Endodermal cell (in vitro differentiated cells): ENCODE data around the gene OTOF. TPM values are rescaled to one million over a fixed set of nuclear protein-coding genes. Genes with fewer than 3 reads are reported as not detected.

Experiments
- DNase-seq: peaks from one replicate; pipeline ENCODE4 v3.0.0-alpha.2; 2017
- H3K27ac ChIP-seq: 2 replicates; pipeline ENCODE4 v1.5.1; 2013; ENCODE audit warnings: mild to moderate bottlenecking, low read depth, low read length, moderate library complexity
- H3K27me3 ChIP-seq: 2 replicates; pipeline ENCODE4 v1.6.1; 2013; ENCODE audit warnings: mild to moderate bottlenecking, low read length, moderate library complexity; ENCODE audit not compliant: insufficient read depth, control insufficient read depth, poor library complexity, severe bottlenecking
- H3K36me3 ChIP-seq: 2 replicates; pipeline ENCODE4 v1.7.0; 2013; ENCODE audit warnings: mild to moderate bottlenecking, low read length, moderate library complexity; ENCODE audit not compliant: control insufficient read depth, insufficient read depth
- H3K4me1 ChIP-seq: one replicate; pipeline ENCODE4 v1.7.0; 2013; ENCODE audit warnings: low read length; ENCODE audit not compliant: control insufficient read depth, insufficient read depth
- H3K4me3 ChIP-seq: 2 replicates; pipeline ENCODE4 v1.5.1; 2013; ENCODE audit warnings: mild to moderate bottlenecking, low read length, moderate library complexity
- H3K9ac ChIP-seq: 2 replicates; pipeline ENCODE4 v1.6.1; 2013; ENCODE audit warnings: mild to moderate bottlenecking, low read length, moderate library complexity; ENCODE audit not compliant: poor library complexity, severe bottlenecking; ENCODE audit errors: extremely low read depth
- H3K9me3 ChIP-seq: 2 replicates; pipeline ENCODE4 v1.6.1; 2013; ENCODE audit warnings: mild to moderate bottlenecking, low read length, moderate library complexity; ENCODE audit not compliant: control insufficient read depth
- H3K27ac Mint-ChIP-seq: 2 replicates; pipeline ENCODE4 v1.8.0; 2020; ENCODE audit warnings: mixed read lengths
- H3K27me3 Mint-ChIP-seq: 2 replicates; pipeline ENCODE4 v1.8.0; 2021; ENCODE audit warnings: mild to moderate bottlenecking, mixed read lengths; ENCODE audit not compliant: insufficient read depth
- H3K36me3 Mint-ChIP-seq: 2 replicates; pipeline ENCODE4 v1.8.0; 2020; ENCODE audit warnings: low read depth, mixed read lengths
- H3K4me1 Mint-ChIP-seq: 2 replicates; pipeline ENCODE4 v1.8.0; 2020; ENCODE audit warnings: mixed read lengths
- H3K4me3 Mint-ChIP-seq: 2 replicates; pipeline ENCODE4 v1.8.0; 2020; ENCODE audit warnings: mild to moderate bottlenecking, moderate library complexity, mixed read lengths
- H3K9me3 Mint-ChIP-seq: 2 replicates; pipeline ENCODE4 v1.8.0; 2020; ENCODE audit warnings: mild to moderate bottlenecking, mixed read lengths
- CTCF ChIP-seq: fragments of 200-600 bp; sonication (generic); conservative IDR thresholded peaks from 2 replicates; pipeline ENCODE4 v1.5.0; 2021; ENCODE audit warnings: antibody characterized with exemption, mild to moderate bottlenecking
- WGBS, 2 experiments: methylation state at CpG; one replicate each; pipeline versions ENCODE4 v1.1.5 to v1.1.7; 2013; ENCODE audit warnings: missing lambda C conversion rate in 2 of 2, mixed read lengths in 1 of 2; ENCODE audit not compliant: insufficient coverage in 1 of 2, insufficient read length in 1 of 2; 5-methylcytosine and 5-hydroxymethylcytosine counted together
- total RNA-seq, 2 donors: library from RNA; stranded (reverse); fragmentation: NEBNext Ultra II Directional in 1 of 2; extraction: Animal tissue kit (Norgen Biotek cat#: 25700) in 1 of 2; gene quantifications; 2 replicates in 1 of 2; 3 replicates in 1 of 2; pipeline ENCODE4 v1.2.1, GENCODE V29; 2021

The OTOF gene
- total RNA-seq, 2 donors from 2014 or later: 1.1 to 1.2 TPM

- Histone ChIP-seq H3K9me3 (peaks cover 7% of the 10 kb centered on the region), H3K9ac (no peak overlapping the region), H3K27me3 (no peaks in the 10 kb centered on the region), H3K4me1 (no peaks in the 10 kb centered on the region), H3K4me3 (no peak overlapping the region), H3K27ac (no peak overlapping the region), H3K36me3 (no peaks in the 10 kb centered on the region)
- Mint-ChIP-seq H3K27ac (no peak overlapping the region), H3K4me3 (no peak overlapping the region), H3K27me3 (peaks cover 1% of the 10 kb centered on the region), H3K36me3 (no peaks in the 10 kb centered on the region), H3K4me1 (peaks cover 4% of the 10 kb centered on the region), H3K9me3 (no peaks in the 10 kb centered on the region)
- TF ChIP-seq CTCF: no peak
- WGBS, 2 experiments: 91 to 94% methylated on average over 17 to 34 of the region's 34 CpGs
- no peak for DNase-seq
Measured at GRCh38 chr2:26472821-26473655, 4.9 kb downstream of the OTOF start.

- Histone ChIP-seq H3K9ac (no peak overlapping the region), H3K9me3 (peaks cover 7% of the 10 kb centered on the region), H3K27me3 (no peaks in the 10 kb centered on the region), H3K4me3 (no peak overlapping the region), H3K36me3 (no peaks in the 10 kb centered on the region), H3K4me1 (no peaks in the 10 kb centered on the region), H3K27ac (no peak overlapping the region)
- no peak overlapping the region for H3K4me3 Mint-ChIP-seq
- no peaks in the 10 kb centered on the region for H3K4me1 Mint-ChIP-seq
- H3K36me3 Mint-ChIP-seq: no peaks in the 10 kb centered on the region
- H3K27ac Mint-ChIP-seq: no peak overlapping the region
- H3K27me3 Mint-ChIP-seq: peaks cover 1% of the 10 kb centered on the region
- H3K9me3 Mint-ChIP-seq: no peaks in the 10 kb centered on the region
- WGBS, 2 experiments: 92 to 95% methylated on average over 22 to 25 of the region's 25 CpGs
- DNase-seq: no peak
- TF ChIP-seq CTCF: peak; percentile 50
Measured at GRCh38 chr2:26471766-26472706, 5.9 kb downstream of the OTOF start.

- H3K9ac ChIP-seq: no peak overlapping the region
- H3K27ac ChIP-seq: no peak overlapping the region
- 77% methylated on average over 2 of the region's 2 CpGs; no CpG with 5 or more reads in 1 of the 2 experiments for WGBS, 2 experiments
- H3K4me3 ChIP-seq: no peak overlapping the region
- H3K36me3 Mint-ChIP-seq: no peaks in the 10 kb centered on the region
- peaks cover 1% of the 10 kb centered on the region for H3K27me3 Mint-ChIP-seq
- H3K4me3 Mint-ChIP-seq: no peak overlapping the region
- H3K27ac Mint-ChIP-seq: no peak overlapping the region
- no peaks in the 10 kb centered on the region for H3K4me1 ChIP-seq
- TF ChIP-seq CTCF: peak; percentile 68
- H3K4me1 Mint-ChIP-seq: no peaks in the 10 kb centered on the region
- DNase-seq: no peak
- H3K9me3 Mint-ChIP-seq: no peaks in the 10 kb centered on the region
- H3K36me3 ChIP-seq: no peaks in the 10 kb centered on the region
- H3K27me3 ChIP-seq: no peaks in the 10 kb centered on the region
- peaks cover 7% of the 10 kb centered on the region for H3K9me3 ChIP-seq
Measured at GRCh38 chr2:26471289-26471688, 6.6 kb downstream of the OTOF start.
